ENCODE data around the gene P4HTM.

DNA sequence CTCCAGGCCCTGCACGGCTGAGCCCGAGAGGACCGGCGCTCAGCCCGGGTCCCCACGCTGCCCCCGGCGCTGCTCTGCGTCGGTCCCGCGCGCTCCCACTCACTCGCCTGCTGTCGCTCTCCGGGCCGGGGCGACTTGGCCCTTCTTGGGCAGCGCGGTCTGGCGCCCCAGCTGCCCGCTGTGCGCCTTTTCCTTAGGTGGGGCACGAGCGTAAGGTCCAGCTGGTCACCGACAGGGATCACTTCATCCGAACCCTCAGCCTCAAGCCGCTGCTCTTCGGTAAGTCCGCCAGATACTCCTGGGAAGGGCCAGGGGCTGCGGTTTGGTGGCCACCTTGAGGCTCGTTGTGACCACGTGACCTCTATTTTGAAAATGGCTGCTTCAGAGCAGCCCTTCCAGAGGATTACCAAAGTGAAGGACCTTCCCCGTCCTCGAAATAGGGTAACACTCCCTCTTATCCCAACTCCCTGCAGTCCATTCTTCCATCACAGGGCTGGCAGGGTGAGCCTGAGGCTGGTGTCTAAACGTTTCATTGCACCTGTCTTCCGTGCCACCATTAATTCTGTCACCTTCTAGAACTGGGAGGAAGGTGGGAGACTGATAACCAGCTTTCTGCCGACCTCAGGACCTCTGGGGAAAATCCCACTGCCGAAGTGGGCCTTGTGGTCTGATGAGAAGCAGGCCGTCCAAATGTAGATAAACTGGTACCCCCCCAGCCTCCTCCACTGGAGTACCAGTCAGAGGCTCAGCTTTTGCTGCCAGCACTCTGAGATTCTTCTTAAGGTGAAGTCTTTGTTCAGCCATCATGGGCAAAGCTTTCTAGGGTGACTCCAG, 812 bp downstream of the P4HTM start:
- TF ChIP-seq CTCF (IDR thresholded peaks at IDR 0.05) (no peak), POLR2AphosphoS5 (IDR thresholded peaks at IDR 0.05) (no peak)
